GM12865 (cell line): ENCODE results near the gene FGF5.

Experiments
- DNase-seq: peaks from one replicate; pipeline ENCODE4 v3.0.0; 2010; ENCODE audit warnings: low read depth
- H3K4me3 ChIP-seq: 2 replicates; pipeline ENCODE4 v1.5.1; 2011; ENCODE audit warnings: mild to moderate bottlenecking, low read depth, low read length, control low read depth
- TF ChIP-seq, protein P1 (sequence below): IDR thresholded peaks from 2 replicates; pipeline ENCODE4 v1.5.1; 2011; ENCODE audit warnings: low read length, control low read depth, low read depth, inconsistent platforms; ENCODE audit not compliant: insufficient read depth; ENCODE audit errors: missing control alignments

FGF5 gene

DNA sequence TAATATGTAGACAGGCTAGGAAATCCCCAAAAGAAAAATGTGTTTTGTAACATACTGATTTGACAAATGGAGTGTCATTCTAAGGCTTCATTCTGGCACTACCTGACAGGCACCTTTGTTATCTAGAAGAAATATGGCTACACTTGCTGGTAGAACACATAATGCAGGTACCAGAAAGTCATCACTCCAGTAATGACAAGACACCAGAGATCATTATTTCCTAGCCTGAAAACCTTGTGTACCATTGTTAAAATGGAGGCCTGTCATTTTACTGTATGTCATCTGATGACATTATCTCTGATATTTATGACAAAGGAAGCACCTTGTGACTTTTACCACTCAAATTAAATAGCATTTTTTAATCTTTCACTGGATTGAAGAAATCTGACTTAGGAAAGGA lies 13.5 kb upstream of the FGF5 start:
- DNase-seq: no peak
- H3K4me3 ChIP-seq: no peak overlapping the region
- TF ChIP-seq, protein P1, sequence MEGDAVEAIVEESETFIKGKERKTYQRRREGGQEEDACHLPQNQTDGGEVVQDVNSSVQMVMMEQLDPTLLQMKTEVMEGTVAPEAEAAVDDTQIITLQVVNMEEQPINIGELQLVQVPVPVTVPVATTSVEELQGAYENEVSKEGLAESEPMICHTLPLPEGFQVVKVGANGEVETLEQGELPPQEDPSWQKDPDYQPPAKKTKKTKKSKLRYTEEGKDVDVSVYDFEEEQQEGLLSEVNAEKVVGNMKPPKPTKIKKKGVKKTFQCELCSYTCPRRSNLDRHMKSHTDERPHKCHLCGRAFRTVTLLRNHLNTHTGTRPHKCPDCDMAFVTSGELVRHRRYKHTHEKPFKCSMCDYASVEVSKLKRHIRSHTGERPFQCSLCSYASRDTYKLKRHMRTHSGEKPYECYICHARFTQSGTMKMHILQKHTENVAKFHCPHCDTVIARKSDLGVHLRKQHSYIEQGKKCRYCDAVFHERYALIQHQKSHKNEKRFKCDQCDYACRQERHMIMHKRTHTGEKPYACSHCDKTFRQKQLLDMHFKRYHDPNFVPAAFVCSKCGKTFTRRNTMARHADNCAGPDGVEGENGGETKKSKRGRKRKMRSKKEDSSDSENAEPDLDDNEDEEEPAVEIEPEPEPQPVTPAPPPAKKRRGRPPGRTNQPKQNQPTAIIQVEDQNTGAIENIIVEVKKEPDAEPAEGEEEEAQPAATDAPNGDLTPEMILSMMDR: no peak

DNA sequence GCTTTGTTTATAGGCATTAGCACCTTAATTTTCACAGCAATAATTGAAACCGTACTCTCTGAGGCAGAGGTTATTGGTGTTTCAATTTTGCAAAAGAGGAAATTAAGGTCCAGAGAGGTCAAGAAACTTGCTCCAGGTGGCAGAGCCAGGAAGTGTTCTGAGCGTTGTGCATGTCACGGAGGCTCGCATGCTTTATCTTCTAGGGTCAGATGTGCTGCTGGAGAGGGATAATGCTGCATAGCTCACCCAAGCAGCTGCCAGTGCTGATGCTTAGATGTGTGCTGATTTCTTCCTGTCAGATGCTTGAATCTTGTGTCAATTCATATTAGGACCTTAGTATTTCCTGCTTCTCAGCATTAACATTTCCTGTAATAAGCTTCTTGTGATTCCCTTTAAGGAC lies 13.0 kb upstream of the FGF5 start:
- DNase-seq: no peak

DNA sequence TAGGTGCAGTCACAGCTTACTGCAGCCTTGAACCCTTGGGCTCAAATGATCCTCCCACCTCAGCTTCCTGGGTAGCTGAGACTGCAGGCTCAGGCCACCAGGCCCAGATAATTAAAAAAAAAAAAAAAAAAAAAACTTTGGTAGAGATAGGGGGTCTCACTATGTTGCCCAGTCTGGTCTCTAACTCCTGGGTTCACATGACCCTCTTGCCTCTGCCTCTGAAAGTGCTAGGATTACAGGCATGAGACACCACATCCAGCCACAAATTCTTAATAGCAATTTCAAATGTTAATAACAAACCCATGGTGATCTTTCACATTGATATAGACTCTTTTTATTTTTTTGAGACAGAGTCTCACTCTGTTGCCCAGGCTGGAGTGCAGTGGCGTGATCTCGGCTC lies 12.3 kb upstream of the FGF5 start:
- TF ChIP-seq, protein P1: no peak
- no peak for DNase-seq
- no peak overlapping the region for H3K4me3 ChIP-seq

More for the DNA sequence above, 13.0 kb upstream of the FGF5 start:
- TF ChIP-seq, protein P1: no peak
- H3K4me3 ChIP-seq: no peak overlapping the region

DNA sequence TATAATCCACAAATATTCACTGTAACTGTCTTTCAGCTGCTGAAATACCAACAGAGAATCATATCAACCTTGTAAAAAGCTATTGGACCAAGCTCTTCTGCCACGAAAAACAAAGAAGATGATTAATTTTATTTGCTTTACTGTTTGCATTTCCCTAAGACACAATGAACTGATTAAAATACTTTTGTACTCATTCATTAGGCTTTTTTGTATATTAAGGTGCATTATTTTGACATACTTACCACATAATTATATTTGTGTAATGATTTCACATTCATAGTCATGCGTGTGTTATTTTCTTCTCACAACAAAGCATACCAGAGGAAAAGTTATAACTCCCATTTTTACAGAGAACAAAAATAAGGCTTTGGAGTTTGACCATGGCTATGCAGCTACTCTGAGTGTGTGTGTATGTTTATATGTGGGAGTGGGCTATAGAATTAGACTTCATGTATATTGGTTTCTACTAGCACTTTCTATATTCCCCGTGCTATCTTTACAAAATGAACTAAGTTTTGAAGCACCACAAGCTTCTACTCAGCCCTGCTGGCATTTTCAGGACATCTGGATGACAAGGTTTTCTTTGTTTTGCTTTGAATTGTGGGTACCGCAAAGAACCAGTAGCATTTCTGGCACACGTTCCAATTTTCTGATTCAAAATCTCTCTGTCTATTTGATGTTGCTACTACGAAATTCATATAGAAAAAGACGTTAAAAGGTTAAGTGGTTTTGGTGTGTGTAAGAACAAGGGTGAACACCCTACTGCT lies 11.0 kb upstream of the FGF5 start:
- DNase-seq: no peak

DNA sequence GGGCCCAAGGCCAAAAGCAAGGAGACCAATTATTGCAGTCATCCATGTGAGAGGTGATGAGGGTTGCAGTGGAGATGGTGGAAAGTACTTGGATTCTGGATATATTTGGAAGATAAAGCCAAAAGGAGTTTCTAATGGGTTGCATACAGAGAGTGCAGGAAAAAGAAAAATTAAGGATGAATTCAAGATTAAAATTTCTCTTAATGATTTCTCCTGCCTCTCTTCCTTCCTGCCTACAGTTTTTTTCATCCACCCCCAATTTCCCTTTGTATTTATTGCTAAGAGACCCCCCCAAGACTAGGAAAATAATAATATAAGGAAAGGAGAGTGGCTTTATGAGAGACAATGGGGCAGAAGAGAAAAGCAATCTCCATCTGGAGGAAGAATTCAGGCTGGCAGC lies 8.6 kb upstream of the FGF5 start:
- no peak for DNase-seq
- TF ChIP-seq, protein P1: no peak
- H3K4me3 ChIP-seq: no peak overlapping the region

More for the DNA sequence above, 11.0 kb upstream of the FGF5 start:
- H3K4me3 ChIP-seq: no peak overlapping the region
- TF ChIP-seq, protein P1: no peak

DNA sequence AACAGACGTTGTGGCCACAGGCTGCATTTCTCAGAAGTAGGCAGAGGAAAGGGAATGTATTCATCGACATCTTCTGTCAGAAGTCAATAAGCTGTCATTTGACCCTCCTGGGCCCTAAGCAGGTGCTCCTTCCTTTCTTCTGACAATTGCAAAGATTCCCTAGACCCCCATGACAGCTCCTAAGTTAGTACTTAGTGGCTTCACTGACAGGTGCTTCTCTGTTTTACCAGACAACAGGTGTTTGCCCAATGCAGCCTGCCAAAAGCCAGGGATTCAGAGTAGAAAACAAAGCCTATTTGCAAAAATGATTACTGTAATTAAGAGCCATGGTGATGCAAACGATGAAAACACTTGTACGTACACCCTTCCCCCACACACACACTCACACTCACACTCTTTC lies 7.5 kb upstream of the FGF5 start:
- no peak for DNase-seq
- no peak overlapping the region for H3K4me3 ChIP-seq
- TF ChIP-seq, protein P1: no peak

DNA sequence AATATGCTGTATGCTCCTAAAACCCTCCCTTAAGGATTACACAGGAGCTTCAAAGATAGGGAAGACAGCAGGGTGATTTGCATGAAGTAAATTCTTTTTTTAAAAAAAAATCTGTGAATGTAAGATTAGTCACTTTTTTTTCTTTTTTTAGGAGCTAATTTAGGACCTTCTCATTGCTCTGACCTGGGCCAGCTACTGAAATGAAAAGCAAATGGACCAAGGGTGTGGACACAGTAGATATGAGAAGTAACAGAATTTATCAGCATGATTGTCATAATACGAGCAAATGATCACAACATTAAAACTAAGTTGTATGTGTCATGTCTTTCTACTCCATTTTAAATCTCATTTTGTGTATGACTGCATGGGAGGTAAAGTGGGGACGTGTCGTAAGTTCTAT lies 6.6 kb upstream of the FGF5 start:
- no peak overlapping the region for H3K4me3 ChIP-seq
- DNase-seq: no peak
- TF ChIP-seq, protein P1: no peak
